Measurements from ENCODE around the gene BEX3.
A peak's percentile ranks its signal among the peaks of the same experiment; 100 is the strongest.
"Not testable (repeated sequence)": the region's sequence is repeated elsewhere in the genome, so short reads cannot be mapped to it uniquely, and the experiment has no call there.

BEX3 gene

DNA sequence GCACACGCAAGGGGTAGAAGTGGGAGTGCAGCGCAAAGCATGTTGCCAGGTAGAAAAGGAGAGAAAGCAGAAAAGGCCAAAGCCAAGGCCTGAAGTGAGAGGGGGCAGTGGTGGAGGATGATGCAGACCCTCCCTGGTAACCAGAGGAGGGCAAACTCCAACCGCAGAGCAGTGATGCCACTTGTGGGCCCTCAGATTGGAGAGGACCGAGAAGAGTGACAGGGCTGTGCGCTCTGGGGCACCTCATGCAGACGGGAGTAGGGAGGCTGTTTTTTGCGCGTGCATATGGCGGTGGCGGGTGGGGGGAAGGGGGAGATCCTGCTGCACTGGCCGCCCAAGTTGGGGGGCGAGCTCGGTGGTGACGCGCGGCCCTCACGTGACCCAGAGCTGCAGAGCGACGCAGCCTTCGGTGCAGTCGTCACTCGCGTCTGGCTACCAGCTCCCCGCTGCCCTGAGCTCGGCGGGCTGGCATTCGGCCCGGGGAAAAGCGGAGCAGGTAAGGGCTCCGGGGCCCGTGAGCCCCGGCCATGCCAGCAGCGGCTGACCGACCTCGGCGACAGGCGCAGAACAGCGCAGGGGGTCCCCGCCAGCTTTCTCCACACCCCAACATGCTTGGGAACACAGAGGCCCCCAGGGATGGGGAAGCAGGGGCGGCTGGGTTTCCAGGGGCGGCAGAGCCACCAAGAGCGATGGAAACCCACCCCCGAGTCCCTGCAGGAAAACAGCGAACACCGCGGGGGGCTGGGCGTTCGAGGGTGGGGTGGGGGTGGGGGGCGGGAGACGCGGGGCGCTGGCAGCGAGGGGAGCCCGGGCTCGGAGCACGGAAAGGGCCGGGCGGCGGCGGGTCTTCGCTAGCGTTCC, at the start of gene BEX3:
Gene BEX3 (plus strand): TSS at position 421 of the 861 bp plus-strand sequence. CDS start 984 bp downstream, outside the sequence.
- DNase-seq (ENCODE audit: low read depth in 2 of 2): peak in 1 of 2 donors; percentile 5

DNA sequence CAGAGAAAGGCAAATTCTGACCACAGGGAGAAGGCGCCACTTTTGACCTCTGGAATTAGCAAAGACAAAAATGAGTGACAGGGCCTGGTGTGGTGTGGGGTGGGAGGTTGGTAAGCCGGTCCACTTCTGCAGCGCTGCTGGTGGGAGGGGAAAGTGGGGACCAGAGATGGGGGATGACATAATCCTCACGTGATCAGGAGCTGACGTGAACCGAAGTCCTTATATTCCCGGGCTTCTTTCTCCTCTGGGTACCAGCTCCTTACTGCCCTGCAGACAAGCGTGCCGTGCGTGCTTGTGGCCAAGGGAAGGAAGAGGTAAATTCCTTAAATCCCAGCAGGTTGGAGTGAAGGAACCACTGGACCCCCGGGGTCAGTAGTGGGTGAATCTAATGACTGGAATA, 46.3 kb upstream of the BEX3 start, which contains the start of gene TCEAL7:
Gene TCEAL7 (plus strand): TSS at position 249 of the 400 bp plus-strand sequence. CDS start 1,165 bp downstream, outside the sequence.
- DNase-seq (ENCODE audit: low read depth in 2 of 2): no peak

DNA sequence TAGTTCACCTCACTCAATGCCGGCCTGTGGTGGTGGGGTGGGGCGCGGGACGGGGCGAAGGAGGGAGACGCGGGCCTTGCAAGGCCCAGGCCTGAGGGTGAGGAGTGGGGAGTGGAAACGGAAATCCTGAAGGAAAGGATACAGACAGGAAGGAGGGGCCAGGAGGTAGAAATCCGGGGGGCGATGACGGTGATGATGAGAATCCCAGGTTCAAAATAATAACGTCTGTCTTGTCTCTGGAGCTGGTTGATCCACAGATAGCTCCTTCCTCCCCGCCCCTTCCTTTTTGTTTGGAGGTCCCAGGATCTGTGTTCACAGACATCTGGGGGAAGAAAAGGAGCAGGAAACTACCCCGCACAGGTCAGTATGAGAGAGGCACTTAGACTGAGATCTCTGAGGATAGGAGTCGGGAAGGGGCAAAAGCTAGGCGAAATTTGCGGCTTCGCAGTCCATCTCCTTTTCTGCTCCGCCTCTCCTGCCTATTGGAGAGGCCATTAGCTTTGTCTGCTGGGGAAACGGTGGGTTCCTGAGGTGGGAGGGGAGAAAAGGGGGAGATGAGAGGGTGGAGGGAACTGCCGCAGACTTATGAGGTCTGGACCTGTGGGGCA, 45.6 kb upstream of the BEX3 start:
- DNase-seq (ENCODE audit: low read depth in 2 of 2): no peak

DNA sequence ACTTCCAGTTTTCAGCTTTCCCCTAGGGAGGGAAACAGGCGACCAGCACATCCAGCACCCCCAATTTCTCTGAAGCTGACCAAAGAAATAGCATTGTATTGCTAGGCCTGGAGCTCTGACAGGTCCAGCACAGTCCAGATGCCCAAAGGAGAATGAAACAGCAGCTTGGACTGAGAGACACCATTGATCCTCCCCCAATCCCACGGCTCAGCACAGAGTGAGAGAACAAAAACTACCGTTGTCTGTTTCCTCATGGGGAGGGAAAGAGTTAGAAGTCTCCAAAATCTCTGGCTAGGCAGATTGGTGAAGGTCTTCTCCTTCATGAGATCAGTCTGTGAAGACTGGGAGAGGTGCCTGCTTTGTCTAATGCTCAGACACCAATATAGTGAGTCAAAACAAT, 37.7 kb upstream of the BEX3 start:
- no peak for DNase-seq (ENCODE audit: low read depth in 2 of 2)

DNA sequence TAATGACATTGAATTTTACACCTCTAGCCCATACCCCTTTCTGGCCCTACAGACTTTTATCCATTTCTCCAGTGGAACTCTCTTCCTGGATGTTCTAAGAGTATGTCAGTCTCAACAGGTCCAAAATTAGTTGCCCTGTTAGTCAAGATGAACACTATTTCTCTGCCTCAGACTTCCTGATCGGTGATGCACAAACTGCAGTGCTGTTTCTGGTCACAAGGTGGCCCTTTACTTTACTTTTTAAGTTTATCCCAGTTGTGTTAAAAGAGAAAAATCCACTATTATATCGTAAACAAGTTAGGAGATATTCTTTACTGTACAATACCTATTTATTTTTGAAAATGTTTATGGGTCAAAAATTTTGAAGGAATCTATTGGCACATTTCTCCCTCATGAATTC, 33.2 kb upstream of the BEX3 start:
- no peak for DNase-seq (ENCODE audit: low read depth in 2 of 2)

DNA sequence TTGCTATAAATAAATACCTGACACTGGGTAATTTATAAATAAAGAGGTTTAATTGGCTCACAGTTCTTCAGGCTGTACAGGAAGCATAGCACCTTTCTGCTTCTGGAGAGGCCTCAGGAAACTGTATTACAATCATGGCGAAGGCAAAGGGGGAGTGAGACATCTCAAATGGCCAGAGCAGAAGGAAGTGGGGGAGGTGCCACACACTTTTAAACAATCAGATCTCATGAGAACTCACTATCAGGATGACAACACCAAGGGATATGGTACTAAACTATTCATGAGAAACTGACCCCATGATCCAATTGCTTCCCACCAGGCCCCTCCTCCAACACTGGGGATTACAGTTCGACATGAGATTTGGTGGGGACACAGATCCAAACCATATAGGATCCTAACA, 31.7 kb upstream of the BEX3 start:
- no peak for DNase-seq (ENCODE audit: low read depth in 2 of 2)

DNA sequence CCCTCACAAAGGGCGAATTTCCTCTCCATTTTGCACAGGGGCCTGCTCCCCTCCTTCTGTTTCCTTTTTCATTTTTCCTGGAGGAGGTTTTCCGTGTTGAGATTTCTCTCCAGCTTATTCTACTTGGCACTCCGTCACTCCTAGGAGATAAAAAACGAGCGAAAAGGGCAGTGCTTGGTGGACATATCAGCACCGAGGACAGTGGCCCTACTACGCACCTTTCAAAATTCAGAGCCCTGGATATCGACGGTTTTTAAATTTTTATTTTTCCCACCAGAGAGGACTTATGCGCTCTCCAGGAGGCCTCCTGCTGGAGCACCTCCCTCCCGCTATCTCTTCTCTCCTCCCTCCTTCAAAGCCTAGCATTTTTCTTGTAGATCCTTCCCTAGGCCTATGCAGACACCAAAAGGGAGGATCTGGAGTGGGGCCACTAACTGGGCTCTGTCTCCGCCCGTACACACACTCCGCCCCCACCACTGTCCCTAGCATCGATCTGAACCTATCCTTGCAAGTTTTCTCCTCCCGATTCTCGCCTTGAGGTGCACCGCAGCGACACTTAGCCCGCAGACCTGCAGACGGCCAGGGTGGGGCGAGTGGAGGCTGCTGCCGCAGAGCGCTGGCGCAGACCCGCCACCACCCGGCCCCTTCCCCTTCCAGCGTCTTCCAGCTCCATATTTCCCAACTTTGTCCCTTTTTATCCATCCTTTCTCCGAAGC, 28.5 kb upstream of the BEX3 start:
- DNase-seq (ENCODE audit: low read depth in 2 of 2): no peak

DNA sequence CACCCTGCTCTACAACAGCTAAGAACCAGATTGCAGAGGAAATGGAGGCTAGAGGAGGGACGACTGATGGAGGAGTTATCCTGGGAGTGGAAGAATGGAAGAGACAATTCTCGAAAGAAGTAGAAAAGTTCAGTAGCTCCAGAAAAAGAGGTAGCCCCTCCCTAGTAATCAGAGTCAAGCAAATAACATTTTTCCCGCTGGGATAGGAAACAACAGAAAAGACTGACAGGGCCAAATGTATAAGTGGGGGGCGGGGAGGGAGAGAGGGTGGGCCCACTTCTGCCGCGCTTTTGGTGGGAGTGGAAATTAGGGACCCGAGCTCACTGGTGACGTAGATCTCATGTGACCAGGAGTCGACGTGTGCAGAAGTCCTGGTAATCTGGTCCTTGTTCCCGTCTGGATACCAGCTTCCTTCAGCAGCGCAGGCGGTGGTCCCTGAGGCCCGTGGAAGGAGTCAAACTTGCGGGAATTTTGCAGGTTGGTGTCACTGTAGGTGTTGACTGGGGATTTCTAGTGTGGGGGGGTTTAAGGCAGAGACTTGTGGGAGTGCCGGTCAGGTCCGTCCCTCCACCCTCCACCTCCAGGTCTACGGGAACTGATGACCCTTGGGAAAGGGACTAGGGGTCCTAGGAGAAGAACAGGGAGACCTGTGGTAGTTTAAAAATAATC, 20.1 kb upstream of the BEX3 start, which contains the start of gene TCEAL9:
Gene TCEAL9 (plus strand): TSS at position 377 of the 669 bp plus-strand sequence. CDS start 1,179 bp downstream, outside the sequence.
- DNase-seq (ENCODE audit: low read depth in 2 of 2): no peak

DNA sequence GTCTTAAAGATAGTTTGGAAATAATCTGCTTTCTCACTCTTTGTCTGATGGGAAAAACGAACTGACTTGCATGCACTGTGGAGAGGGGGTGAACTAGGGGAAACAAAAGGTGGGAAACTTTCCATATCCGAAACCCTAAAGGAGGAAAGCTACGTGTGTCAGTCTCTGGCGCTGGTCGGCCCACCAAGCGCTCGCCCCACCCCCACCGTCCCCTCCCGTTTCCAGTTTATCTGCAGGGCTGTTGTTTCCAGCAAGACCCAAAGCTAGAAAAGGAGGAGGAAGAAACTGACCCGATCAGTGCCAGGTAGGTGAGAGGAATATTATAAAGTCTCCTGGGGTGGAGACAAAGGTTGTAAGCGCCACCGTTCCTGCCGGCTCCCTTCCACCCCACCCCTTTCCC, 19.5 kb upstream of the BEX3 start:
- DNase-seq (ENCODE audit: low read depth in 2 of 2): no peak

DNA sequence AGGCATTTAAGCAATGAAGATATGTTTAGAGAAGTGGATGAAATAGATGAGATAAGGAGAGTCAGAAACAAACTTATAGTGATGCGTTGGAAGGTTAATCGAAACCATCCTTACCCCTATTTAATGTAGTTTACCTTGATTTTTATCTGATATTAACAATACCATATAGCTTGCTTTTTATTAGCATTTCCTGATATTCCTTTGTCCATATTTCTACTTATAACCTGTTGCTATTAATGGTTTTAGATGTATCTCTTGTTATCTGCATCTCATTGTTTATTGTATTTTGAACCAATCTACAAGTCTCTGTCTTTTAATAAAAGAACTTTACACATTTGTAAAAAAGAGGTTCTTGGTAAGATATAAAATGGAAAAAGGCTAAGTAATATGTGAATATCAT, 18.5 kb upstream of the BEX3 start:
- no peak for DNase-seq (ENCODE audit: low read depth in 2 of 2)

DNA sequence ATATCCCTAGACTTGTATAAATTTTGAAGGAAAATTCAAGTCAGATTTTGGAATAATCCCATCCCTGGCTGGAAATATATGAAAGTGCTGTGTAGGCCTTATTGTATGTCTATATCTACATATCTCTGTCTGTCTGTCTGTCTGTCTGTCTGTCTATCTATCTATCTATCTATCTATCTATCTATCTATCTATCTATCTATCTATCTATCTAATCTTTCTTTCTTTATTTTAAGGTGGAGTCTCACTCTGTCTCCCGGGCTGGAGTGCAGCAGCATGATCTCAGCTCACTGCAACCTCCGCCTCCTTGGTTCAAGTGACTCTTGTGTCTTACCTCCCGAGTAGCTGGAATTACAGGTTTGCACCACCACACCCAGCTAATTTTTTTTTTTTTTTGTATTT, 16.7 kb upstream of the BEX3 start:
- not testable (repeated sequence) for DNase-seq (ENCODE audit: low read depth in 2 of 2)

DNA sequence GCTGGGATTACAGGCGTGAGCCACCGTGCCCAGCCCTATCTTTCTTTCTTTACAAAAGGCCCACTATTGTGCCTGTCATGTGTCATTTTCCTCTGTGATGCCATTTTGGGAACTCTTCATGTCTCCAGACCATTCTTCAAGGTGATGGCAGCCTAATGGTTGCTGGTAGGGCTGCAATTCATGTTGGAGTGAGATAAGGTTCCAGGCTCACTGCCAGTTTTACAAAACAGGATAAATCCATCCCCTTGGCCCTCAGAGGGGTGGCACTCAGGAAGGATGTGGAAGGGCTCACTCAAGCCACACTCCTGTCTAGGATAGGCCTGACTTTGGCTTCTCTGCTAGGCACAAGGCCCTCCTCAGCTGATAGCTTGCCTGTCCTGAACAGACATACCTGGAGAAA, 16.2 kb upstream of the BEX3 start:
- DNase-seq (ENCODE audit: low read depth in 2 of 2): no peak

DNA sequence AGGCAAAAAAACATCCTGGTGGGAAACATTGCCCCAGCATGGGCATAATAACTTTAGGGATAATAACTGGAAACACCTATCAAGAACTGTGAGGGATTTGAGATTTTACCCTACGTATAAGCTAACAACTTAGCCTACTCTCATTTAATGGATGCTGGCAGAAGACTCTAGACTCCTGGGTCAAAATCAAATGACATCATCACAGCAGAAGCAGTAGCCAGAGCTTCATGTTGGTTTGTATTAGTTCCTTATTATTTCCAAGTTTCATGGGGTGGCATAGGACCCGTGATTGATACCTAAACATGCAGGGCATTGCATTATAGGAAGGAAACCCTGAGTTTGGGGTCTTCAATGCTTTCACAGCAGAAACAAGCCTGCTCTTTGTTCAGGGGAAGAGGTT, 15.4 kb upstream of the BEX3 start:
- no peak for DNase-seq (ENCODE audit: low read depth in 2 of 2)

DNA sequence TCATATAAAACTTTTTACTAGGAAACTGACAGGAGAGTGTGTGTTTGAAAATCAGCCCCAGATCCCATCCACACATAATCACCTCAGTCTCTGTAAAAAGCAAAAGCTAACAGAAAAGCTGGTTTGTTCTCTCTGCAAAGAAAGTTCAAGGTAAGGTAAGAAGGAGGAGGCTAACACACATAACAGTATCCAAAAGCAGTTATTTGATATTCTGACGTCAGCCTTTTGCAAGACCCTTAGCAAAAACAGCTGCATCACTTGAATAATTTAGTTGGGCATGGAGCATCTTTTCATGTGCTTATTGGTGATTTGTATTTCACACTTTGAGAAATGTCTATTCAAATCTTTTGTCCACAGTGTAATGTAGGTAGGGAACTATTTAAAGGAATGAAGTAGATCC, 14.5 kb upstream of the BEX3 start:
- DNase-seq (ENCODE audit: low read depth in 2 of 2): no peak

DNA sequence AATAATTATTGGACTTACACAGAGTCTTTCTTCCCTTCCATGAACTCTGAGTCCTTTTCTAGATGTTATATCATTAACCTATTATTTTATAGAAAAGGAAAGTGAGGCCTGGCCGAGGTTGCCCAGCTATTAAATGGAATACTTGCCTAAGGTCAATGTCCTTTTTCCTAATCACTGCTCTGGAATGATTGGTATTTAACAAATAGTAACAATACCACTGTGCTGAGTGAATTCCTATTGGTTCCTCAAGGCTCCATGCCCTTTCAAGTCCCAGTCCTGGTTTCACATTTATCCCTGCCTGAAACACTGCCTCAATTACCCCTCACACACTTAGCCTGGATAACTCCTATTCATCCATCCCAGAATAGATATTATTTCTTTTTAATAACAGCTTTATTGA, 13.9 kb upstream of the BEX3 start:
- DNase-seq (ENCODE audit: low read depth in 2 of 2): no peak

DNA sequence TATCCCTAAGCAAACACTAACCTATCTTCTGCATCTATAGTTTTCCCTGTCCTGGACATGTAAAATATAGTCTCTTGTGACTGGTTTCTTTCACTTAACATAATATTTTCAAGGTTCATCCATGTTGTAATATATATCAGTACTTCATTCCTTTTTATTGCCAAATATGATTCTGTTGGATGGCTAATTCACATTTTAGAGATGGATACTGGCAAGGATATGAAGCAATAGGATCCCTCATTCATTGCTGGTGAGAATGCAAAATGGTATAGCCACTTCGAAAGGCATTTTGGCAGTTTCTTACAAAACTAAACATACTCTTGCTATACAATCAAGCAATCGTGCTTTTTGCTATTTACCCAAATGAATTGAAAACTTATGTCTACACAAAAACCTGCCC, 13.3 kb upstream of the BEX3 start:
- no peak for DNase-seq (ENCODE audit: low read depth in 2 of 2)

DNA sequence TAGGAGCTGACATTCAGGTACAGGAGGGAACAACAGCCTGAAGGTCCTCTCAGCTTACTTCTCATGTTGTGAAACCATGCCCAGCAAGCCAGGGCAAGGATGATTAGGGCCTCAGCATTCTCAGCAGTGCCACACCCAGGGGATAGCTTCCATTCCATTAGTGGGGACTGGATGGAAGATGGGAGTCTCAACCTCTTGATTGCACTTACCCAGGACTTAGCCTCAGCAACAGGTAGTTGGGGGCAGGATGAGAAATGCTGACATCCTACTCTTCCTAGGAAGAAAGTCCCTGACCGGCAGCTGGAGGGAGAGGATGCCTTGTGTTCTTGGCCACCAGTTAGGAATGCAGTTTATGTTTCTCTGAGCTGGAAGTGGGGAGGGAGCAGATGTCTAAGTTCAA, 8.8 kb upstream of the BEX3 start:
- DNase-seq (ENCODE audit: low read depth in 2 of 2): no peak

DNA sequence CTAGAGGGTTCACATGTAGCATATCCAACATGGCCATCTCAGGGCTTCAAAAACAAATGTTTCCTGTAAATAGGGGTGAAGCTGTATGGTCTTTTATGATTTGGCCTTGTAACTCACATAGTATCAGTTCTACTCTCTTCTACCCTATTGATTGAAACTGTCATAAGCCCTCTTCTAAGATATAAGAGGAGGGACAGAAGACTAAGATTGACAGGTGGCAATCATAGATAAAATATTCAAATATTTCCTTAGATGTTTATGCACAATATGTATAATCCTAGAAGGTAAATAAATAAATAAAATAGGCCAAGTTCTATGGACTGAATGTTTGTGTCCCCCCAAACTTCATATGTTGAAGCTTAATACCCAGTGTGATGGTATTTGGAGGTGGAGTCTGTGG, 6.9 kb upstream of the BEX3 start:
- DNase-seq (ENCODE audit: low read depth in 2 of 2): no peak

DNA sequence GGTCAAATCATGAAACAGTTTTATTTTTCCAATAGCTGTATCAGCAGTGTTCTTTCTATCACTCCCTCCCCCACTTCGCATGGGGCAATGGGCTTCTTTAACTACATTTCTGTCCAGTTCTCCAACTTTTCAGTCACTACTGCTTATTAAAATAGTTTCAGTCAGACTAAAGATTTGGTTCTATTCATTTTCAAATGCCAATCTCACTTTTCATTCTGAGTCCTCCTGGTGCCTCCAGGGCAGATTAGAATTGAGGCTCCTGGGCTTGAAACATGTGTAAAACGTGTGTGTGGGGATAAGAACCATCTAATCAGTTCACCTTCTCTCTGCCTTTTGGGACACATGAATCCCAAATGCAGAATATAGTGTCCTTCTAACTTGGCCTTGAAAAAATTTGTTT, 3.5 kb upstream of the BEX3 start:
- DNase-seq (ENCODE audit: low read depth in 2 of 2): no peak

DNA sequence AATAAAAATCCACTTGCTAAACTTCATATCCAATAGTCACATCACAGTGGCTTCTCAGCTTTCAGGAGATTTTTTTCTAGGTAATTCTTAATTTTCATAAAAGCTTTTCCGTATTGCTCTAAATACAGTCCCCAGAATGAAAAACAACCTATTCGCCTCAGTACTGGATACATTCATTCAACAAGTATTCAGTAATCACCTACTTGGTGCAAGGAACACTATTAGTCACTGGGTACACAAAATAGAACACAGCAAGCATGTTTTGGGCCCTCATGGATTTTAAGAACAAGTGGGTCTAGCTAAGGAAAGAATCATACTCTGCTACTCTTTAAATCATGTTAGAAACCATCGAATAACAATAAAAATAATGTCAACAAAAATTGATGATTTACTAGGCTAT, 2.8 kb upstream of the BEX3 start:
- DNase-seq (ENCODE audit: low read depth in 2 of 2): no peak

DNA sequence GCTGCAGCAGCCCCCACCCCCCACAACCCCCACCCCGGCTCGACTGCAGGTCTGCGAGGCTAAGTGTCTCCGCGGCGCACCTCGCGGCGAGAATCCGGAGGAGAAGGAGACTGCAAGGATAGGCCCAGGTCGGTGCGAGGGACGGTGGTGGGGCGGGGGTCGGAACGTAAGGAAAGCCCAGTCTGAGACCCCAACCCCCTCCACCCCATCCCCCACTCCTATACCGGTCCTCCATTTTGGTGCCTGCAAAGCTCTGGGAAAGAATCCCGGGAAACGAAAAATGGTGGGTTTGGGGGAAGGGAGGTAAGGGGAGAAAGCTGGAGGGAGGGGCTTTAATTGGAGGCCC, 614 bp downstream of the BEX3 start:
- no peak for DNase-seq (ENCODE audit: low read depth in 2 of 2)

DNA sequence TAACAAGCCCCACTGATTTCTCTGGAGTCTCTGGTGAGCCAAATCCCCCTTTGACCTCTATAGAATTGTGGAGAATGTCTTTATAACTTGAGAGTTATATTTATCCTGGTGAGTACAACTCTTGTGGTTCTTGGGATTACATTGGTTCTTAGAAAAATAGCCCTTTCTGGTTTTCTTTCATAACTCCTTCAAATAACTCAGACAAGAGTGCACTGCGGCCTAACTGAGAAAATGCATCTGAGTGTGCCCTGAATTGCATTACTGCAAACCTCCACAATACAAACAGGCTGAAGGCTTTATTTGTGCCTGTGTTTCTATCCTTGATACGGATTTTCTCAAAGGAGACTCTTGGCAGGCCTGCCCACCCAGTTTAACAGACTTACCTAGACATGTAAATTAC, 2.7 kb downstream of the BEX3 start:
- no peak for DNase-seq (ENCODE audit: low read depth in 2 of 2)
